Stomach (tissue), 4 donors: ENCODE measurements around the gene GOSR1.

Source experiments
- EP300 ChIP-seq: sonication (generic); formaldehyde crosslinking; IDR thresholded peaks from one replicate; pipeline ENCODE4 v1.6.1; 2017; ENCODE audit warnings: antibody characterized with exemption
- TF ChIP-seq, protein P1 (sequence below), 7 experiments: fragments of 450-650 bp in 4 of 7; fragments of 200-600 bp in 3 of 7; sonication (generic) in 3 of 7; IDR thresholded peaks; one replicate each; pipeline ENCODE4 v1.5.1; 2016 to 2019; ENCODE audit warnings: antibody characterized with exemption in 7 of 7, control low read depth in 2 of 7, mild to moderate bottlenecking in 1 of 7

DNA sequence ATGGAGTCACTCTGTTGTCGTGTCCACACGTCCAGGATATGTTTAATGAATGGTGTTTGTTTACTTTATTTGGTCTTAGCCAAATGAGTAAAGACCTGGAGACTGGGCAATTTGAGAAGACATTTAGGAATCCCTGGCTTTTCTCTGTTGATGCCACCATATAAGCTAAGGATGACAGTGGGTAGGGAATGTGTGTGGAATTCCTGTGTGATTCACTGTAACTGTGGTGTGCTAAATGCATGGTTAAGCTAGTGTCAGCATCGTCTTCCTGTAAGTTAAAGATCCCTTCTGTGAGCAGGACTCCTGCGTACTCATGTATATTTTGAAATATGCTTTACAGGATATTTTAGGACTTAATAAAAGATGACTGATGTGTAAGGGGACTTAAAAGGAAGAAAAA, 26.4 kb downstream of the GOSR1 start:
- no peak for TF ChIP-seq EP300
- TF ChIP-seq, protein P1, sequence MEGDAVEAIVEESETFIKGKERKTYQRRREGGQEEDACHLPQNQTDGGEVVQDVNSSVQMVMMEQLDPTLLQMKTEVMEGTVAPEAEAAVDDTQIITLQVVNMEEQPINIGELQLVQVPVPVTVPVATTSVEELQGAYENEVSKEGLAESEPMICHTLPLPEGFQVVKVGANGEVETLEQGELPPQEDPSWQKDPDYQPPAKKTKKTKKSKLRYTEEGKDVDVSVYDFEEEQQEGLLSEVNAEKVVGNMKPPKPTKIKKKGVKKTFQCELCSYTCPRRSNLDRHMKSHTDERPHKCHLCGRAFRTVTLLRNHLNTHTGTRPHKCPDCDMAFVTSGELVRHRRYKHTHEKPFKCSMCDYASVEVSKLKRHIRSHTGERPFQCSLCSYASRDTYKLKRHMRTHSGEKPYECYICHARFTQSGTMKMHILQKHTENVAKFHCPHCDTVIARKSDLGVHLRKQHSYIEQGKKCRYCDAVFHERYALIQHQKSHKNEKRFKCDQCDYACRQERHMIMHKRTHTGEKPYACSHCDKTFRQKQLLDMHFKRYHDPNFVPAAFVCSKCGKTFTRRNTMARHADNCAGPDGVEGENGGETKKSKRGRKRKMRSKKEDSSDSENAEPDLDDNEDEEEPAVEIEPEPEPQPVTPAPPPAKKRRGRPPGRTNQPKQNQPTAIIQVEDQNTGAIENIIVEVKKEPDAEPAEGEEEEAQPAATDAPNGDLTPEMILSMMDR (IDR thresholded peaks at IDR 0.05) = no peak
